A549 treated with ZK216348 at 1 μM for 4 hours (cell line): ENCODE results near the gene MXD1. TPM values are rescaled to one million over a fixed set of nuclear protein-coding genes. Genes with fewer than 3 reads are reported as not detected.

Source experiments
- total RNA-seq: library from RNA; stranded (reverse); fragments of 200-300 nt; extraction: Qiagen RNA extraction; gene quantifications from 5 replicates; pipeline ENCODE4 v1.2.3, GENCODE V29; 2022; ENCODE audit warnings: low read depth

The MXD1 gene
- 1.8 to 2.2 TPM (median 1.9 TPM) in 5 replicates for total RNA-seq

GRCh38 chr2:69914950-69915945 is at the start of gene MXD1:
MXD1 (plus strand) TSS chr2:69915109; CDS start chr2:69915331, 222 bp downstream.

GRCh38 chr2:69893684-69894551 is 21.0 kb upstream of the MXD1 start, which contains the start of gene SNRNP27:
SNRNP27 (plus strand) TSS chr2:69893956; CDS start chr2:69893985, 29 bp downstream.

GRCh38 chr2:69961496-69961895 is 46.6 kb downstream of the MXD1 start, which contains the start of gene ASPRV1:
ASPRV1 (minus strand) TSS chr2:69961631; CDS start chr2:69961436, 195 bp downstream.

Other genes with a start within 250 kb of the MXD1 start
- gene ANXA4, start 173.0 kb upstream of the MXD1 start, total RNA-seq = 333 to 395 TPM (median 361 TPM) in 5 replicates
- gene GMCL1, start 85.4 kb upstream of the MXD1 start, total RNA-seq = 6.1 to 13.0 TPM (median 10.0 TPM) in 5 replicates
- 44.2 to 85.3 TPM (median 57.1 TPM) in 5 replicates for gene SNRNP27, start 21.2 kb upstream of the MXD1 start, total RNA-seq
- gene ASPRV1, start 46.5 kb downstream of the MXD1 start, total RNA-seq = 0.10 to 0.41 TPM (median 0.32 TPM) in 4 of 5 replicates, not detected in the other
- 353 to 429 TPM (median 420 TPM) in 5 replicates for gene PCBP1, start 172.4 kb downstream of the MXD1 start, total RNA-seq